Measurements from ENCODE around the gene HLA-E. TPM values are rescaled to one million over a fixed set of nuclear protein-coding genes. Genes with fewer than 3 reads are reported as not detected.
"Not testable (repeated sequence)": the region's sequence is repeated elsewhere in the genome, so short reads cannot be mapped to it uniquely, and the experiment has no call there.

HLA-E gene
- total and polyA plus RNA-seq, 2 experiments from 2014 or later, result 17.0 to 39.2 TPM

DNA sequence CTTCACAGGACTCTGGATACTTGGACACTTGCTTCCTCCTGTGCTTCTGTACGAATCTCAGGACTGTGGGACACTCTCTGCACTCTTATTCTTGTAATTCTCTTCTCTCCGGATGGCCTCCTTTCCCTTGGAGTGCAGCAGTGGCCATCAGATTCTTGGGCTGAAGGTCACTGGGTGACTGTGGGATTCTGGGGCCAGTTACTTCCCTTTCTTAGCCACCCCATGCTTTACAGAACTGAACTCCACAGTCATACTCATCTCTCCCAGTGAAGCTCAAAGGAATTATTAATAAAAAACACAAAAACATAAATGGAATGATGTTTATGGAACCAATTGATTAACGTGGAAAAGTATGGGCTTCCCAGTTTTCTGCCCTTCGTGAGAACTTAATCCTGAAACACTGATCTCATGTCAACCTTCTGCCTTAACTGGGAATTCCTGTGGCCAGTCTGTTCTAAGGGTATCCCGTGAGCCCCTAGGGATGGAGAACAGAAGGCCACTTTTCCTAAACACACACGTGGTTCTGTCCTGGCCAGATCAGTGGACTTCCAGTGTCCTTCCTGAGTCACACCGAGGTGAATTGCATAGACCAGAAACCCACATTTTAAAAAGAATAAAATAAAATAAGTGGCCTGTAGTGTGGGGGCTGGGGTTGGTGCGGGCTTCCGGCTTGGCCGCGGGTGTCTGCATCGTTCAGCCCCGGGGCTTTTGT lies 23.6 kb upstream of the HLA-E start:
- no peak for DNase-seq (ENCODE audit: low read depth in 1 of 2, low spot score in 1 of 2)
- Histone ChIP-seq H3K36me3 (no peaks in the 10 kb centered on the region), H3K4me3 (peak overlapping the region; percentile 32), H3K27me3 (peaks cover 98% of the 10 kb centered on the region), H3K27ac (no peak overlapping the region), H3K9me3 (ENCODE audit: low read depth) (no peaks in the 10 kb centered on the region), H3K4me1 (ENCODE audit: low read depth) (no peaks in the 10 kb centered on the region)
- TF ChIP-seq, protein P1, sequence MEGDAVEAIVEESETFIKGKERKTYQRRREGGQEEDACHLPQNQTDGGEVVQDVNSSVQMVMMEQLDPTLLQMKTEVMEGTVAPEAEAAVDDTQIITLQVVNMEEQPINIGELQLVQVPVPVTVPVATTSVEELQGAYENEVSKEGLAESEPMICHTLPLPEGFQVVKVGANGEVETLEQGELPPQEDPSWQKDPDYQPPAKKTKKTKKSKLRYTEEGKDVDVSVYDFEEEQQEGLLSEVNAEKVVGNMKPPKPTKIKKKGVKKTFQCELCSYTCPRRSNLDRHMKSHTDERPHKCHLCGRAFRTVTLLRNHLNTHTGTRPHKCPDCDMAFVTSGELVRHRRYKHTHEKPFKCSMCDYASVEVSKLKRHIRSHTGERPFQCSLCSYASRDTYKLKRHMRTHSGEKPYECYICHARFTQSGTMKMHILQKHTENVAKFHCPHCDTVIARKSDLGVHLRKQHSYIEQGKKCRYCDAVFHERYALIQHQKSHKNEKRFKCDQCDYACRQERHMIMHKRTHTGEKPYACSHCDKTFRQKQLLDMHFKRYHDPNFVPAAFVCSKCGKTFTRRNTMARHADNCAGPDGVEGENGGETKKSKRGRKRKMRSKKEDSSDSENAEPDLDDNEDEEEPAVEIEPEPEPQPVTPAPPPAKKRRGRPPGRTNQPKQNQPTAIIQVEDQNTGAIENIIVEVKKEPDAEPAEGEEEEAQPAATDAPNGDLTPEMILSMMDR (IDR thresholded peaks at IDR 0.05; ENCODE audit: low read depth, low read length), result no peak

DNA sequence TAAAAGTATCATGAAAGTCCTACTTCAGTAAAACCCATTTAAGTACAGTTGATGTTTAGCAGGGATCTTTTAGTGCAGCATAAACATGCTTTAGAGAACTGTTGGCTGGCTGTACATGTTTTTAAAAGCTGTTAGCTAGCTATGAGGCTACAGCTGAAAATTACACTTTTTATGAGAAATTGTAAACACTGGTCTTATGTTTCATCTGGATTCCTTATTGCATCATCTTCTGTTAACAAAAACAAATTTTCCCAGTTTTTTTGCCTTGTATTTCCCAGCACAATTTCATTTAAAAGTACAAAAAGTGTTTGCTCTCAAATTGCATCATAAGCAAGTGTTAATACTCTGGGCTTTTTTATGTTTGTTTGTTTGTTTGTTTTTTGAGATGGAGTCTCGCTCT lies 18.3 kb upstream of the HLA-E start:
- Histone ChIP-seq H3K4me1 (ENCODE audit: low read depth) (no peaks in the 10 kb centered on the region), H3K27ac (no peak overlapping the region), H3K36me3 (no peaks in the 10 kb centered on the region), H3K4me3 (no peak overlapping the region), H3K27me3 (peaks cover 51% of the 10 kb centered on the region), H3K9me3 (ENCODE audit: low read depth) (no peaks in the 10 kb centered on the region)
- DNase-seq (ENCODE audit: low read depth in 1 of 2, low spot score in 1 of 2), result no peak
- TF ChIP-seq, protein P1 (IDR thresholded peaks at IDR 0.05; ENCODE audit: low read depth, low read length), result no peak

DNA sequence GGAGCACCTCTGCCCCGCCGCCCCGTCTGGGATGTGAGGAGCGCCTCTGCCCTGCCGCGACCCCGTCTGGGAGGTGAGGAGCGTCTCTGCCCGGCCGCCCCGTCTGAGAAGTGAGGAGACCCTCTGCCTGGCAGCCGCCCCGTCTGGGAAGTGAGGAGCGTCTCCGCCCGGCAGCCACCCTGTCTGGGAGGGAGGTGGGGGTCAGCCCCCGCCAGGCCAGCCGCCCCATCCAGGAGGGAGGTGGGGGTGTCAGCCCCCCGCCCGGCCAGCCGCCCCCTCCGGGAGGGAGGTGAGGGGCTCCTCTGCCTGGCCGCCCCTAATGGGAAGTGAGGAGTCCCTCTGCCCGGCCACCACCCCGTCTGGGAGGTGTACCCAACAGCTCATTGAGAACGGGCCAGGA lies 14.2 kb upstream of the HLA-E start:
- not testable (repeated sequence) for H3K9me3 ChIP-seq (ENCODE audit: low read depth); DNase-seq (ENCODE audit: low read depth in 1 of 2, low spot score in 1 of 2)
- peaks cover 40% of the 10 kb centered on the region for H3K27me3 ChIP-seq

DNA sequence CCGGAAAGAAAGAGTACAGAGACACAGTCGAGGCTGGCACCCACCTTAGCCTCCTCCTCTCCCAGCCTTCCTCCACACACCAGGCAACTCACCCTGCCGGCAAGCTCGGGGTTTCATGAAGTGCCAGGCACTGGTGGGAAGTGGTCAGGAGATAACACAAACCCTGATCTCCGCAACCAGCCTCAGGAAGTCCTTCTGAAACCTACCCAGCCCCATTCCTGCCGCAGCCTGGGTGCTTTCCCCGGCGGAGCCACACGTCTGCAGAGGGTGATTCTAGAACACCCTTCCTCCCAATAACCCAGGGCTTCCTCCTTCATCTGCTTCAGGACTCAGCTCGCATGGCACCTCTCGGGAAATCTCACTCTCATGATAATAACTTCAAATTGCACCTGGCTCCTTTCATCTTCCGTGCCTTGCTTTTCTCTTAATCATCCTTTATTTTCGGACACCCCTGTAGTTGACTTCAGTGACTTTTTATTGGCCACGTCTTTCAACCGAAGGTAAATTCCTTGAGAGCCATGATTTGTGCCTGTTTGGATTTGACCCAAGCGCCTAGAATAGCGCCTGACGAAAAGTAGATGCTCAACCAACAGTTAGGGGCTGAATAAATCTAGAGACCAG lies 8.7 kb upstream of the HLA-E start:
- H3K4me3 ChIP-seq, result no peak overlapping the region
- peaks cover 63% of the 10 kb centered on the region for H3K27me3 ChIP-seq

More for the DNA sequence above, 14.2 kb upstream of the HLA-E start:
- H3K36me3 ChIP-seq; H3K4me1 ChIP-seq (ENCODE audit: low read depth); H3K4me3 ChIP-seq; H3K27ac ChIP-seq: not testable (repeated sequence)

DNA sequence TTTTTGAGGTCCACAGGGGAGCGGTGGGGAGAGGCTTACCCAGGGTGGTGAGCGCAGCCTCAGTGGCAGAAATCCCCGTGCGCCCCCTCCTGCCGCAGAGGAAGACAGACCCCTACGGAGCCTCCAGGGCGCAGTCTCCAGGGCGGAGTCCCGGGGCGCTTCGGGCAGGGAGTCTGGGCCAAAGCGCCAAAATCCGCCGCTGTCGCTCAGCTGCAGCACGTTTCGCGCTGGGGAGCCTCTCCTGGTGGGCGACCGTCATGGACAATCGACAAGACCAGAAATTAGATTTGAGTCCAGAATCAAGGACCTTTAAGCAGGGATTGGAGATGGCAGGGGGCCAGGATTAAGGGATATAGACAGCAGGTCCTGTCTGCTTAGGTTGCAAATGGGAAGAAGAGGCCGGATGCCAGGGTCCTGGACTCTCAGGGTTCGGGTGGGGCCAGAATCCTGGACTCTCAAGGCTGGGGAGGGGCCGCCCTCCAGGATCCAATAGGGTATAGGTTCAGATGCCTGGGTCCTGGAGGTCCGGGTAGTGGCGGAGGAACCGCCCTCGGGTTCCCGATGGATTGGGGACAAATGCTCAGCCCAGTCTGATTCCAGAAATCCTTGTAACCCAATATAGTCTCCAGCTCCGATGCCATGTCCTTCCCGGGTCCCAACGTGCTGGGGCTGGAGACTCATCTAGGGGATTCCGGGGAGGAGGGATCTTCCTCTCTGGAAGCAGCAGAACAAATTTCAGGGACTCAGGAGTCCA lies 7.9 kb upstream of the HLA-E start:
- Histone ChIP-seq H3K36me3 (no peaks in the 10 kb centered on the region), H3K27me3 (peaks cover 71% of the 10 kb centered on the region), H3K9me3 (ENCODE audit: low read depth) (no peaks in the 10 kb centered on the region), H3K4me1 (ENCODE audit: low read depth) (no peaks in the 10 kb centered on the region), H3K27ac (no peak overlapping the region), H3K4me3 (no peak overlapping the region)
- TF ChIP-seq, protein P1 (IDR thresholded peaks at IDR 0.05; ENCODE audit: low read depth, low read length), result no peak
- no peak for DNase-seq (ENCODE audit: low read depth in 1 of 2, low spot score in 1 of 2)

More for the DNA sequence above, 8.7 kb upstream of the HLA-E start:
- Histone ChIP-seq H3K36me3 (no peaks in the 10 kb centered on the region), H3K9me3 (ENCODE audit: low read depth) (no peaks in the 10 kb centered on the region), H3K27ac (no peak overlapping the region), H3K4me1 (ENCODE audit: low read depth) (no peaks in the 10 kb centered on the region)
- DNase-seq (ENCODE audit: low read depth in 1 of 2, low spot score in 1 of 2), result peak in 1 of 2 donors; percentile 30
- TF ChIP-seq, protein P1 (IDR thresholded peaks at IDR 0.05; ENCODE audit: low read depth, low read length), result no peak

All from cardiac muscle cell (in vitro differentiated cells and primary cell).